Measurements from ENCODE around the gene COL19A1.

- TF ChIP-seq CTCF (IDR thresholded peaks at IDR 0.05) (no peak), POLR2A (IDR thresholded peaks at IDR 0.05) (no peak), POLR2AphosphoS5 (IDR thresholded peaks at IDR 0.05; ENCODE audit: insufficient read depth in 1 of 2, low read depth in 1 of 2) (no peak)
Observed at GRCh38 chr6:69913361-69913760, 47.0 kb downstream of the COL19A1 start.

All from vagina (tissue), 2 donors.